Activated naive CD8-positive, alpha-beta T cell (primary cell): ENCODE data around the gene LMF2.

Source experiments
- H3K27ac Mint-ChIP-seq: one replicate; pipeline ENCODE4 v1.8.0; 2021; ENCODE audit warnings: mixed read lengths
- H3K27me3 Mint-ChIP-seq: one replicate; pipeline ENCODE4 v1.8.0; 2021; ENCODE audit warnings: mixed read lengths
- H3K36me3 Mint-ChIP-seq: one replicate; pipeline ENCODE4 v1.8.0; 2021; ENCODE audit warnings: mixed read lengths
- H3K4me1 Mint-ChIP-seq: one replicate; pipeline ENCODE4 v1.8.0; 2021; ENCODE audit warnings: low read depth, mixed read lengths
- H3K4me3 Mint-ChIP-seq: one replicate; pipeline ENCODE4 v1.8.0; 2021; ENCODE audit warnings: mild to moderate bottlenecking, mixed read lengths
- H3K9me3 Mint-ChIP-seq: one replicate; pipeline ENCODE4 v1.8.0; 2021; ENCODE audit warnings: low read depth, mixed read lengths

Gene LMF2

GRCh38 chr22:50487290-50488005 lies 20.1 kb downstream of the LMF2 start:
- H3K4me1 Mint-ChIP-seq: peaks cover 9% of the 10 kb centered on the region
- H3K4me3 Mint-ChIP-seq: no peak overlapping the region
- H3K27me3 Mint-ChIP-seq: no peaks in the 10 kb centered on the region
- H3K36me3 Mint-ChIP-seq: no peaks in the 10 kb centered on the region
- H3K27ac Mint-ChIP-seq: no peak overlapping the region
- H3K9me3 Mint-ChIP-seq: no peaks in the 10 kb centered on the region

DNA sequence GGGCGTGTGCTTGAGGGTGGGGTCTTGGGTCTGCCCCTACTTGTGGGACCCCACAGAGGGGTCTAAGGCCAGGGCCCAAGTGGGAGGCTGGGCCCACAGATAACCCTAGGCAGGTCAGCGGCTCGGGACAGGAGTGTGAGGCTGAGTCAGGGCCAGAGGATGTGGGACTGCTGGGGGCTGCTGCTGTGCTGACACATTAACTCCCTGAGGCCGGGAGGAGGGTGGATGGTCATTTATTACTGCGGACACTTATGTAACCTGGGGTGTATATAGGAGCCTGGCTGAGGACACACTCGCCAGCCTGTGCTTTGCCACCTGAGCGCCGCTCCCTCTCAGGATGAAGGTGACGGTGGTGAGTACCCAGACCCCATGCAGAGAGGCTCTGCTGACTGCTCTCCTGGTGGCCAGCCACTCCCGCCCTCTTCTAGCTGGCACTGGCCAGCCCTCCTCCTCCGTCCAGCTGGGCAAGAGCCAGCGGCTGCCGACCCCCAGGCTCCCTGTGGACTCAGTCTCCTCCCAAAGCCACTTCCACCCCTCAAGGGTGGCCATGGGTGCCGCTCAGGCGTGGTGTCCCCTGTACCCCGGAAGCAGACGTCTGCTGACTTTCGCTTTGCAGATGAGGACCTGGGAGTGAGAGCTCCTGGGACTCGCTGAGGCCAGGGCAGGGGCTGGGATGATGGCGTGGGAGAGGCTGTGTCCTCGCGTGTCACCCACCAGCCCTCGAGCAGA lies 20.8 kb downstream of the LMF2 start, which contains the start of gene MIOX:
Gene MIOX (plus strand): TSS at position 299 of the 729 bp plus-strand sequence. CDS start 39 bp downstream, at position 338.
- no peak within 1 kb of the TSS for H3K4me3 Mint-ChIP-seq
- H3K9me3 Mint-ChIP-seq: no peaks in the 10 kb centered on the region
- no peak within 1 kb of the TSS for H3K27ac Mint-ChIP-seq
- H3K4me1 Mint-ChIP-seq: peaks cover 9% of the 10 kb centered on the region
- no peaks in the 10 kb centered on the region for H3K36me3 Mint-ChIP-seq
- no peaks in the 10 kb centered on the region for H3K27me3 Mint-ChIP-seq

DNA sequence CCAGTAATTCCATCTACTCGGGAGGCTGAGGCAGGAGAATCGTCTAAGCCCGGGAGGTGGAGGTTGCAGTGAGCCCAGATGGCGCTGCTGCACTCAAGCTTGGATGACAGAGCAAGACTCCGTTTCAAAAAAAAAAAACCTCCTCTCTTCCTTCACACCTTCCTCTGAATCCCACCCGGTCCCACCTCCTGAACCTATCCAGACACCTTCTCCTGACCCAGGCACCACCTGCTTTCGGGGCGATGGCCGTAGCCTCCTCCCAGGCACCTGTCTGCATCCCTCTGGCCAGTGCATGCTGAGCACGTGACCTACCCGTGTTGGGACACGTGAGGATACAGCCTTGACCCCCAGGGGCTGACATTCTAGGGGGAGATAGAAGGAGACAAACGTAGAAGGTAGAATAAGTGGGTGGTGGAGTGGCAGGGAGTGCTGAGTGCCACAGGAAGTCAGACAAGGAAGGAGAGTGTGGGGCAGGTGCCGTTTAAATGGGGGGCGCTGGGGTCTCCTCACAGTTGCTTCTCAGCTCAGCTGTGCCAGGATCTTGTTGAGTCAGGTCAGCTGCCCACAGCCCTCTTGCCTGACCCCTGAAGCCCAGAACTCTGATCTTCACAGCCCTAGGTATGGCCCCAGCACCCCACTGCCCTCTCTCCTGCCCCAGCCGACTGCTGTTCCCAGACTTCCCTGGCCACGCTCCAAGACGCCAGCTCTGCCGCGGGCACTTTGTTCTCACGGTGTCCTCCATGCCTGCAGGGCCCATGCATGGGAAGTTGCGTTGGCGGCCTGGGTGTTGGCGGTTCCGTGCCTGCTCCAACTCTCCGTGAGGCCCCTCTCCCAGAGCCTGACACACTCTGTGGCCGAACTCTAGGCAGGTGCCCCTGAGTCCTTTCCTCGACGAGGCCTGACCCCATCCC lies 22.0 kb downstream of the LMF2 start:
- Mint-ChIP-seq H3K4me3 (no peak overlapping the region), H3K9me3 (no peaks in the 10 kb centered on the region), H3K27ac (no peak overlapping the region), H3K27me3 (no peaks in the 10 kb centered on the region), H3K4me1 (peaks cover 3% of the 10 kb centered on the region), H3K36me3 (no peaks in the 10 kb centered on the region)

DNA sequence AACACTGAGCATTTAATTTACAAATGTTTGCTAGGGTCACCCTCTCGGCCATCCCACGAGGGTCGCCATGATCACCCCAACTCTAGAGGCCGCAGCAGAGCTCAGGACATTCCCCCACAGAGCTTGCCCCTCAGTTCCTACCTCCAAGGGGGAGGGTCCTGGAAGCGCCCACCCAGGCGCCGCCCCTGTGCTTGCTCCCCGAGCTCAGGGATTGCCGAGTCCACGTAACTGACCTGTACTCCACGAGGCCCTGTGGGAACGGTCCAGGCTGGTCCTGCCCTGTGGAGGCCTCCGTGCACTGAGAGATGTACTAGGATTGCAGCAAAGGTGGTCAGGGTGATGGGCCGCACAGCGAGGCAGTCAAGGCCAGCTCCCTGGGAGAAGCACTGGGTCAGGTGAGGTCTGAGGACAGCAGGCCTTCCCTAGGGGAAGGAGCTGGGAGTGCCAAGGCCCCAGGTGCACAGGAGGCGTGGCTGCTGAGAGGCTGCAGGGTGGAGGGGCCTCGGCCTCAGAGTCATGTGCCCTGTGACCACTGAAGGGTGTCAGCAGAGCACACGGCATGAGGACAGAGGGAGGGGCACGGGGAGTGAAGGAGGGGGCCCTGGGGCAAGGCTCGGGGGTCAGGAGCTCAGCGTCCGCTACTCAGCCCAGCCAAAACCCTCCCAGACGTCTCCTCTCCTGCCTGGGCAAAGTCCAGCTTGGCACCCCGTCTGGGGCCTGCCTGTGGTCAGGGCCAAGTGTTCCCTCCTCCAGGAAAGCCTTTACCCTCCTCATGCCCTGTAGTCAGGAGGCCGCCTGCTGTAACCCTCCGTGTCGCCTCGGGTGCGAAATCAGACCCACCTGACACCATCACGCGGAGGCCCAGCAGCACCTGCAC lies 23.3 kb downstream of the LMF2 start:
- H3K36me3 Mint-ChIP-seq: no peaks in the 10 kb centered on the region
- H3K9me3 Mint-ChIP-seq: no peaks in the 10 kb centered on the region
- H3K27me3 Mint-ChIP-seq: no peaks in the 10 kb centered on the region
- H3K4me3 Mint-ChIP-seq: no peak overlapping the region
- H3K27ac Mint-ChIP-seq: no peak overlapping the region
- peaks cover 9% of the 10 kb centered on the region for H3K4me1 Mint-ChIP-seq

- no peaks in the 10 kb centered on the region for H3K27me3 Mint-ChIP-seq
- H3K9me3 Mint-ChIP-seq: no peaks in the 10 kb centered on the region
- peaks cover 9% of the 10 kb centered on the region for H3K4me1 Mint-ChIP-seq
- no peak overlapping the region for H3K4me3 Mint-ChIP-seq
- H3K27ac Mint-ChIP-seq: no peak overlapping the region
- H3K36me3 Mint-ChIP-seq: no peaks in the 10 kb centered on the region
These were observed 23.9 kb downstream of the LMF2 start for GRCh38 chr22:50483556-50483955.

DNA sequence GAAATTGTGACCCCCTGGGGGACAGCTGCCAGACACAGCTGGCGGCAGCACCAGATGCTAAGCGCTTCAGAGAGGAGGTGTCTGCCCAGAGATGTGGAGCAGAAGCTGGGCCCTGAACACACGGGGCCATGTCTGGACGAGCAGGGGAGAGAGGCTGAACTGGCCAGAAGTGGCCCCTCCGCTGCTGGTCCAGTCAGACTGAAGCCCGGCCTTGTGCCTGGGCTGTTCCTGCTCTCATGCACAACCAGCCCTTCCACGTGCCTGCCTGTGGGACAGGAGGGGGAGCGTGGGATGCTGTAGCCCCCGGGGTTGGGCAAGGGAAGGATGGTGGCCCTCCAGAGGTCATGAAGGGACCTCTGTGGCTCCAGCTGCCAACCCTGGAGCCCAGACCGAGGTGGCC lies 24.4 kb downstream of the LMF2 start:
- H3K27me3 Mint-ChIP-seq: no peaks in the 10 kb centered on the region
- H3K4me1 Mint-ChIP-seq: peaks cover 9% of the 10 kb centered on the region
- no peaks in the 10 kb centered on the region for H3K9me3 Mint-ChIP-seq
- no peaks in the 10 kb centered on the region for H3K36me3 Mint-ChIP-seq
- H3K4me3 Mint-ChIP-seq: peak overlapping the region; percentile 27
- no peak overlapping the region for H3K27ac Mint-ChIP-seq

DNA sequence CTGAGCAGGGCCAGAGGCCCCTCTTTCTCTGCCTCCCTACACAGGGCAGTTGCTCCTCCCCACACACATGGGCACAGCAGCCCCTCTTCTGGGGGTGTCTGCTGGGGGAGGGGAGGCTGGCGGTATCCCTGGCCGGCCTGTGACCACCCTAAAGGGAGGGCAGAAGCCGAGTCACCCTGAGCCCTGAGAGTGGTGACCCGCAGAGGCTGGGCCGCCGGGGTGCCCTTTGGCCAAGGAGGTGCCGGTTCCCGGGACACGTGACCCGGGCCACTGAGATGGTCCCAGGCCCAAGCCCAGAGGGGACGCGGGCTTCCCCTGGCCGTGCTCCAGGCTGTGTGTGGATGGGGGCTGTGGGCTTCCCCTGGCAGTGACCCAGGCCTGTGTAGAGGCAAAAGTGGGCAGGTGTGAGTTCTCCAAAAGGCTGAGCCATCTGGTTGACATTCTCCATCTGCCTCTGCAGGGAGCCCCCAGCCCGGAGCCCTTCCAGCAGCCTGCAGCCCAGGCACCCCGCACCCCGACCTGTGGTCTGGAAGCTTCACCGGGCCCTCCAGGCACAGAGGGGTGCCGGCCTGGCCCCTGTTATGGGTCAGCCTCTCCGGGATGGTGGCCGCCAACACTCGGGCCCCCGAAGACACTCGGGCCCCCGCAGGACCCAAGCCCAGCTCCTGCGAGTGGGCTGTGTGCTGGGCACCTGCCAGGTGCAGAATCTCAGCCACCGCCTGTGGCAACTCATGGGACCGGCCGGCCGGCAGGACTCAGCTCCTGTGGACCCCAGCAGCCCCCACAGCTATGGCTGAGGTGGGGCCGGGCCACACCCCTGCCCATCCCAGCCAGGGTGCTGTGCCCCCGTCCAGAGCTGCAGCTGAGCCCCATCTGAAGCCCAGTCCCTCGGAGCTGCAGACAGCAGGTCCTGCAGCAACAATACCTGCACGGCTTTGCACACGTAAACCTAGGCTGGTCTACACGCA lies 25.1 kb downstream of the LMF2 start:
- Mint-ChIP-seq H3K27ac (no peak overlapping the region), H3K36me3 (no peaks in the 10 kb centered on the region), H3K4me1 (peaks cover 9% of the 10 kb centered on the region), H3K4me3 (peak overlapping the region; percentile 76), H3K27me3 (no peaks in the 10 kb centered on the region), H3K9me3 (no peaks in the 10 kb centered on the region)

DNA sequence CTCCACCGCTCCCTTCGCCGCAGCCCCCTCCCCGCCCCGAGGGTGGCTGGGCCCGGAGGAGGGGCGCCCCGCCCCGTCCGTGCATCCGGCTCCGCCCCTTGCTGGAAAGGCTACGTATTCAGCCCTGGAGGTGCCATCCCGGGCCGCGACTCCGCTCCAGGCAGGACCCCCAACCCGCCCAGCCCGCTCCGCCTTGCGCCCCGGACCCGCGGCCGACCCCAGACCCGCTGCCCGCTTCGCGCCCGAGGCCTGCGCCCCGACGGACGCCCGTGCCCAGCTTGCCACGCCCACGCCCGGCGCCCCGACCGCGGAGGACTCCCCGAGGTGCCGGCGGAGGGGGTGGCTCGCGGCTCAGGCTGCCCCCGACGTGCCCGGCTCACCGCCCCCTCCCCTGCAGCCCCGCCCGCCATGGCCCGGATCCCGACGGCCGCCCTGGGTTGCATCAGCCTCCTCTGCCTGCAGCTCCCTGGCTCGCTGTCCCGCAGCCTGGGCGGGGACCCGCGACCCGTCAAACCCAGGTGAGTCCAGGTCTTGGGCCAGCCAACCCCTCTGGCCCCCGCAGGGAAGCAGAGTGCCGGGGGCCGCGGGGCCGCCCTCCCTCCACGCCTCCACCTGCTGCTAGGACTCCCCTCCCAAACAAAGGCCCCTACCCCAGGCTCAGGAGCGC lies 25.9 kb downstream of the LMF2 start, which contains the start of gene ADM2:
Gene ADM2 (plus strand): TSS at position 104 of the 667 bp plus-strand sequence. CDS start 305 bp downstream, at position 409.
- peak within 1 kb of the TSS; percentile 82 for H3K4me3 Mint-ChIP-seq
- H3K9me3 Mint-ChIP-seq: no peaks in the 10 kb centered on the region
- H3K4me1 Mint-ChIP-seq: peaks cover 9% of the 10 kb centered on the region
- no peaks in the 10 kb centered on the region for H3K27me3 Mint-ChIP-seq
- no peak within 1 kb of the TSS for H3K27ac Mint-ChIP-seq
- no peaks in the 10 kb centered on the region for H3K36me3 Mint-ChIP-seq

GRCh38 chr22:50481045-50481439 lies 26.5 kb downstream of the LMF2 start:
- peak overlapping the region; percentile 82 for H3K4me3 Mint-ChIP-seq
- H3K27me3 Mint-ChIP-seq: no peaks in the 10 kb centered on the region
- peaks cover 9% of the 10 kb centered on the region for H3K4me1 Mint-ChIP-seq
- H3K36me3 Mint-ChIP-seq: no peaks in the 10 kb centered on the region
- H3K27ac Mint-ChIP-seq: no peak overlapping the region
- no peaks in the 10 kb centered on the region for H3K9me3 Mint-ChIP-seq

DNA sequence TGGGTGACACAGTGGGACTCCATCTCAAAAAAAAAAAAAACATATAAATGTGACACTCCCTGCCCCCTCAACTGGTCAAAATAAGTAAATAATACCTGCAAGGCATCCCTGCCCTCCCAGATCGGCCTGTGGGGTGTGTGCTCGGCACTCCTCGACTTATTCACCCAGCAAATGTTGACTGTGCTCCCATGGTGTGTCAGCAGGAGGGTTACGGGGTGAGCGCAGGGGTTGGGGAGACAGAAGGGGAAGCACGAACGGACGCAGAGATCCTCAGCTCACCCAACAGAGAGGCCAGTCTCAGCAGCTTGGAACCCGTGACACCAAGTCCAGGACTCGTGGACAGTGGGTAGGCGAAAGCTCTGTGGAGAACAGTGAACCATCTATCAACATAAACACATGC lies 27.8 kb downstream of the LMF2 start:
- Mint-ChIP-seq H3K27ac (no peak overlapping the region), H3K4me3 (peak overlapping the region; percentile 82), H3K27me3 (no peaks in the 10 kb centered on the region), H3K9me3 (no peaks in the 10 kb centered on the region), H3K36me3 (no peaks in the 10 kb centered on the region), H3K4me1 (peaks cover 9% of the 10 kb centered on the region)

DNA sequence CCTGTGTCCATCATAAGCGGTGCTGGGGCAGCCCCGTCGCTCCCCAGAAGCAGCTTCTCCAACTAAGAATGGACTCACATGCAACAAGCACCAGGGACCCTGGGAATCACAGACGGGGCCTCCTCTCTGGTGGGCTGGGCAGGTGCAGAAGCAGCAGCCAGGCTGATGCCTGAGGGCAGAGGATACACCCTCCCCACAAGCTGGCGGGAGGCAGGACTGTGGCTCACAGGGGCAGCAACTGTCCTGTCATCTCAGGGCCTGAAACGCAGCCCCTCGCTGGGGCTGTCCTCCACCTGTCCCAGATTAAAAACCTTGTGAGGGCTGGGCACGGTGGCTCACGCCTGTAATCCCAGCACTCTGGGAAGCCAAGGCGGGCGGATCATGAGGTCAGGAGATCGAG lies 29.6 kb downstream of the LMF2 start:
- peaks cover 22% of the 10 kb centered on the region for H3K4me1 Mint-ChIP-seq
- H3K4me3 Mint-ChIP-seq: no peak overlapping the region
- H3K27me3 Mint-ChIP-seq: no peaks in the 10 kb centered on the region
- H3K9me3 Mint-ChIP-seq: no peaks in the 10 kb centered on the region
- no peaks in the 10 kb centered on the region for H3K36me3 Mint-ChIP-seq
- no peak overlapping the region for H3K27ac Mint-ChIP-seq

DNA sequence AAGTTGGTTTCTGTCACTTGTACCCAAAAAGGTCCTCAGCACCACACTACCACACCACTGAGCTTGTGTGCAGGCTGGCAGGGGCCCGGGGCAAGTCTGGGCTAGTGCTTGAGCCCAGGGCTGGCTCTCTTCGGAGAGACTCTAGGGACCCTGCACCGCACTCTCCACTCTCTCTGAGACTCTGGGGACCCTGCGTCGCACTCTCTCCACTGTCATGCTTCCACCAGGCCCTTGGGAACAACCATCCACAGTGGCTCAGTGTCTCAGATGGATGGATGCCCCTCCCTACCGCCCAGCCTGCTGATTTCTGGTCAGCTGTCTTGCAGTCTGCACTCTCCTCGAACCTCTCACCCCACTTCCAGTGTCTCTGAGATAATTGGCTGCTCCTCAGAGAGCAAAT lies 30.6 kb downstream of the LMF2 start:
- Mint-ChIP-seq H3K4me1 (peaks cover 31% of the 10 kb centered on the region), H3K4me3 (peak overlapping the region; percentile 73), H3K9me3 (no peaks in the 10 kb centered on the region), H3K36me3 (no peaks in the 10 kb centered on the region), H3K27me3 (no peaks in the 10 kb centered on the region), H3K27ac (no peak overlapping the region)

DNA sequence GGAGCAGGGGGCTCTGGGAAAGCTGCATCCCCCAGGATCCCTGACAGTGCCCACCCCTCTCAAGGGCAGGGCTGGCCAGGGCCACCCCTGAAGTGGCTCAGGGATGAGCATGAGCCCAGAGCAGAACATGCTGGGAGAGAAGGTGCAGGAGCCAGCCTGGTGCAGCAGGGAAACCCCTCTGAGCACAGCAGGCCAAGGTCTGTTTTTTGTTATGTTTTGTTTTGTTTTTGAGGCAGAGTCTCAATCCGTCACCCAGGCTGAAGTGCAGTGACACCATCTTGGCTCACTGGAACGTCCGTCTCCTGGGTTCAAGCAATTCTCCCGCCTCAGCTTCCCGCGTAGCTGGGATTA lies 31.9 kb downstream of the LMF2 start:
- H3K27me3 Mint-ChIP-seq: no peaks in the 10 kb centered on the region
- no peaks in the 10 kb centered on the region for H3K9me3 Mint-ChIP-seq
- peaks cover 42% of the 10 kb centered on the region for H3K4me1 Mint-ChIP-seq
- no peaks in the 10 kb centered on the region for H3K36me3 Mint-ChIP-seq
- H3K27ac Mint-ChIP-seq: peak overlapping the region; percentile 54
- peak overlapping the region; percentile 73 for H3K4me3 Mint-ChIP-seq
